ENCODE results near the gene MTNR1B. TPM values are rescaled to one million over a fixed set of nuclear protein-coding genes. Genes with fewer than 3 reads are reported as not detected.

Gene MTNR1B
- total RNA-seq, 1 experiment from 2014 or later = not detected

GRCh38 chr11:92969293-92969633 is 188 bp upstream of the MTNR1B start:
- in situ Hi-C loops (cut with HindIII; ENCODE audit: low pct_unique_long_range_greater_than_20kb, low sequenced_read_pairs) = no loop called here
- DNase-seq (ENCODE audit: low read depth, low spot score) = no peak

DNA sequence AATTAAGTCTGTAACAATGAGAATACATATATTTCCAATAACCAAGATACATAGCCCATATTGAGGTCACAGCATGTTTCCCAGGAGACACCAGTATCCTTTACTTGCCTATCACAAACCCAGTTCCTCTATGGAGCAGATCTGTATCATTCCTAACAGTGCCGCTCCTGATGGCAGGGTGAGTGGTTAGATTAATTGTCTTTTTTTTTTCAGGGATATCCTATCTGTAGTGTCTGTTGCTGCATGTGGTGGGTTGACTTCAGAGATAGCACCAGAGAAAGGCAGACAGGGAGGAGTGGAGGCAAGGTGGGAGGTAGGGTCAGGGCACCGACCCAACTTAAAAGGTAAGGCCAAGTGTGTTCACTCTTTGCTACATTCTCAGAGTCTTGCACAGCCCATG is 2.8 kb downstream of the MTNR1B start:
- in situ Hi-C loops (cut with HindIII; ENCODE audit: low pct_unique_long_range_greater_than_20kb, low sequenced_read_pairs) = no loop called here
- no peak for DNase-seq (ENCODE audit: low read depth, low spot score)

DNA sequence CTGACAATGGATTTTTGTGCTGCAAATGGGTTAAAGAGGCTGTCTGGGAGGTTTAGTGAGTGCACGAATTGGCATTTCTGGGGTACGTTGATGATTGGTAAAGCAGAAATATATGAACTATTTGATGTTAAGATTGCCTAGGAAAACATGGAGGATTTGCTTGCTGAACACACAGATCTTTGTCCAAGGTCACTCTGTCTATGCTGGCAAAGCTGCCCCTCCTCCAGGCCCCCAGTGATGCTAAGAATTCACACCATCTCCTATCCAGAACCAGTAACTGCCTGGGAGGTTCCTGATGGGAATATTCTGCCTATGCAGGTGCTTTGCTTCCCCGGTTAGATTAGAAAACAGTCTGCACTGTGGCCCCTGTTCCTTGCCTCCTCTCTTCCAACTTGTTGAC is 5.8 kb downstream of the MTNR1B start:
- no peak for DNase-seq (ENCODE audit: low read depth, low spot score)

GRCh38 chr11:92976681-92977080 is 7.2 kb downstream of the MTNR1B start:
- in situ Hi-C loops (cut with HindIII; ENCODE audit: low pct_unique_long_range_greater_than_20kb, low sequenced_read_pairs) = no loop called here
- DNase-seq (ENCODE audit: low read depth, low spot score) = peak; percentile 52

More for the DNA sequence above, 5.8 kb downstream of the MTNR1B start:
- in situ Hi-C loops (cut with HindIII; ENCODE audit: low pct_unique_long_range_greater_than_20kb, low sequenced_read_pairs) = no loop called here

- no peak for DNase-seq (ENCODE audit: low read depth, low spot score)
- in situ Hi-C loops (cut with HindIII; ENCODE audit: low pct_unique_long_range_greater_than_20kb, low sequenced_read_pairs) = no loop called here
Measured at GRCh38 chr11:92977401-92977800, 8.0 kb downstream of the MTNR1B start.

DNA sequence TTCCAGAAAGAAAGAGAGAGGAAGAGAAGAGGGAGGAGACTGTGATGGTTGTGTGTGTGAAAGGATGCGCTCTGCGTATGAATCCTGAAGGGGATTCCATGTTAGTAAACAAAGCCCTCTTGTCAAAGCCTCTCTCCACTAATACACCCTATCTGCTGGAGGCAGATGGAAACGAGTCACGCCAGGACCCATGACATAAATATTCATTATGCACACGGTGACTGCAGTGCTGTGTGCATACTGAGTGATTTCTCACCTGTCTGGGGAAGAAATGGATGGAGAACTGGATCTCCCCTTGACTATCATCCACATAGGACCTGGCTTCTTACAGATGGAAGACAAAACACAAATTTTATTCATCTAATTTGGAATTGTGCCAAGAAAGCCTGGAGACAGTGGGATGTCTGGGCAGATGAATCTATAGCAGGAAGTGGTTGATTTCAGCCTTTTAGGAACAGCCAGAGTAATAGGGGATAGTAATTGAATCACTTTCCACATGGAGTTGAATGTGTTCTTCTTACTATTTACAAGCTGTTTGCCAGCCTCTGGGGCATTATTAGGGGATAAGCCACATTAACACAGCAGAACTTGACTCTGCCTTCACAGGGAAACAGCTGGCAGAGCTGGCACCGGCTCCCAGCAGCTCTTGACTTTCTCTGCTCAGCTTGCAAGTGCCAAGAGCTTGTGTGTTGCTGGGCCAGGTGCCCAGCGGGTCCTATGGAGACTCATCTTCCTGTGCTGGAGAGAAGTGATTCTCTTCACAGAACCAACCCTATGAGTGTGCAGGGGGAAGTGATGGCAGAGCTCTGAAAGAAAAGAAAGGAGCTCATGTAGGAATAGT is 9.0 kb downstream of the MTNR1B start:
- in situ Hi-C loops (cut with HindIII; ENCODE audit: low pct_unique_long_range_greater_than_20kb, low sequenced_read_pairs) = no loop called here

GRCh38 chr11:92979176-92979575 is 9.7 kb downstream of the MTNR1B start:
- in situ Hi-C loops (cut with HindIII; ENCODE audit: low pct_unique_long_range_greater_than_20kb, low sequenced_read_pairs) = no loop called here
- no peak for DNase-seq (ENCODE audit: low read depth, low spot score)

More for the DNA sequence above, 9.0 kb downstream of the MTNR1B start:
- DNase-seq (ENCODE audit: low read depth, low spot score) = peak; percentile 74

DNA sequence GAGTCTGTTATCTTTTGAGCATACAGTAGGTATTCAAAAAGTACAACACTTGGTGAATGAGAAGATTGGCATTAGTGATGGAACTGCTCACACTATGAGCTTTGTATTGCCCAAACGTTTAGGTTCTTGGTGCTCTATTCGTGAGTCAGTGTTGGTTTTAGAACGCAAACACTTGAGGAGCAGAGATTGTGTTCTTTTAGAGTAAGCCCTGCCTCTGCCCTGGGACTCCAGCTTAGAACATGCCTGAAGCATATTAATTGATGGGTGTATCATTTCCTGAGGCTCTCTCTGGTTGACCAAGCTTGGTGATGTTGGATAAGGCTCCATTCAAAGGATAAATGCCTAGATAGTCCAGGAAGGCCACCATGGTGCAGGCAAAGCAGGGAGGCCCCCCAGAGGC is 10.9 kb downstream of the MTNR1B start:
- in situ Hi-C loops (cut with HindIII; ENCODE audit: low pct_unique_long_range_greater_than_20kb, low sequenced_read_pairs) = no loop called here
- no peak for DNase-seq (ENCODE audit: low read depth, low spot score)

- no peak for DNase-seq (ENCODE audit: low read depth, low spot score)
- in situ Hi-C loops (cut with HindIII; ENCODE audit: low pct_unique_long_range_greater_than_20kb, low sequenced_read_pairs) = no loop called here
Measured at GRCh38 chr11:92981508-92982043, 12.1 kb downstream of the MTNR1B start.

DNA sequence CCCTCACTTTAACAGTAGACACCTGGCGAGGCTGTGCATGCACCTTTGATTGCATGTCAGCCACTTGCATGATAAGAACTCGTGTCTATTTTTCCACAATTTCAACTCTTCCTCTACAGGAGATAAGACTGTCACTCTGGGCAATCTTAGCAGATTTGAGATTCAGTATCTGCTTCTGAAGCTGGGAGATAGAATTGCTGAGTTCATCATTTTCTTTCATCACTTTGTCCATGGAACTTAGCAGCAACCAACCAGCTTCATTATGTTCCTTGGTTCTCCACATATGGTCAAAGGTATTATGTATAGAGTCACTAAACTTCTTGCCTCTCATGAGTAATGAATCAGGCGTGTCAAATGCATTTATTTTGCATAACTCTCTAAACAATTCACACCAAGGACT is 17.1 kb downstream of the MTNR1B start:
- no peak for DNase-seq (ENCODE audit: low read depth, low spot score)
- in situ Hi-C loops (cut with HindIII; ENCODE audit: low pct_unique_long_range_greater_than_20kb, low sequenced_read_pairs) = no loop called here

- in situ Hi-C loops (cut with HindIII; ENCODE audit: low pct_unique_long_range_greater_than_20kb, low sequenced_read_pairs) = no loop called here
- no peak for DNase-seq (ENCODE audit: low read depth, low spot score)
Measured at GRCh38 chr11:92993004-92993403, 23.6 kb downstream of the MTNR1B start.

DNA sequence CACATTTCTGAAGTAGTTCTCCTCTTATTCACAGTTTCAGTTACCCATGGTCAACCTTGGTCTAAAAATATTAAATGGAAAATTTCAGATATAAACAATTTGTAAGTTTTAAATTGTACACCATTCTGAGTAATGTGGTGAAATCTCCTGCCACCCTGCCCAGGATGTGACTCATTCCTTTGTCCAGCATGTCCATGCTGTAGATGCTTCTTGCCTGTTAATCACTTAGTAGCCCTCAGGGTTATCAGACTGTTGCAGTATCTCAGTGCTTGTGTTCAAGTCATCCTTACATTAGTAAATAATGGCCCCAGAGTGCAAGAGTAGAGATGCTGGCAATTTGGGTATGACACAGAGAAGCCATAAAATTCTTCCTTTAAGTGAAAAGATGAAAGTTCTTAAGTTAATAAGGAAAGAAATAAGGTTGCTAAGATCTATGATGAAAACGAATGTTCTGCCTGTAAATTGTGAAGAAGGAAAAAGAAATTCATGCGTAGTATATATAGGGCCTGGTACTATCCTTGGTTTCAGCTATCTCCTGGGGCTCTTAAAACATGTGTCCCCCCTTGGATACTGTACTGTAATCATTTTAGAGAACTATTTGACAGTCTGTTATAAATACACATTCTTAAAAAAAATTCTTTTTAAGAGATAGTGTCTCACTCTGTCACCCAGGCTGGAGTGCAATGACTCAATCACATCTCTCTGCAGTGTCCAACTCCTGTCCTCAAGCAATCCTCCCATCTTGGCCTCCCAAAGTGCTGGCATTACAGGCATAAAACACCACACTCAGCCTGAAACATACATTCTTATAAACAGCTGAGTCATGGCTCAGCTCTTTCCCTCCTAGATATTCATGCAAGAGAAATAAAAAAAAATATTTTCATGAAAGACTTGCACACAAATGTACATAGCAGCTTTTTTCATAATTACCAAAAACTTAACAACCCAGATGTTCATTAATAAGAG is 31.3 kb downstream of the MTNR1B start:
- in situ Hi-C loops (cut with HindIII; ENCODE audit: low pct_unique_long_range_greater_than_20kb, low sequenced_read_pairs) = no loop called here
- DNase-seq (ENCODE audit: low read depth, low spot score) = peak; percentile 35

DNA sequence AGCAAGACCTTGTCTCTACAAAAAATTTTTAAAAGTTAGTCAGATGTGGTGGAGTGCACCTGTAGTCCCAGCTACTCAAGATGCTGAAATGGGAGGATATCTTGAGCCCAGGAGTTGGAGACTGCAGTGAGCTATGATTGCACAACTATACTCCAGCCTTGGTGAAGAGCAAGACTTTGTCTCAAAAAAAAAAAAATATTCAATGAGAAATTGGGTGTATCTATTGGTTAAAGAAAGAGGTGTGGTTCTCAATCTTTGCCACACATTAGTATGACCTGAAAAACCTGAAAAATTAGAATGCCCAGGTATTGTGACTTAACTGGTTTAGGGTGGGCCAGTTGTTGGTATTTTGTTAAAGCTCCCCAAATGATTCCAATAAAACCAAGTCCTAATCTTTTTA is 32.4 kb downstream of the MTNR1B start:
- no peak for DNase-seq (ENCODE audit: low read depth, low spot score)
- in situ Hi-C loops (cut with HindIII; ENCODE audit: low pct_unique_long_range_greater_than_20kb, low sequenced_read_pairs) = no loop called here

GRCh38 chr11:93002380-93002779 is 32.9 kb downstream of the MTNR1B start:
- in situ Hi-C loops (cut with HindIII; ENCODE audit: low pct_unique_long_range_greater_than_20kb, low sequenced_read_pairs) = no loop called here
- no peak for DNase-seq (ENCODE audit: low read depth, low spot score)

DNA sequence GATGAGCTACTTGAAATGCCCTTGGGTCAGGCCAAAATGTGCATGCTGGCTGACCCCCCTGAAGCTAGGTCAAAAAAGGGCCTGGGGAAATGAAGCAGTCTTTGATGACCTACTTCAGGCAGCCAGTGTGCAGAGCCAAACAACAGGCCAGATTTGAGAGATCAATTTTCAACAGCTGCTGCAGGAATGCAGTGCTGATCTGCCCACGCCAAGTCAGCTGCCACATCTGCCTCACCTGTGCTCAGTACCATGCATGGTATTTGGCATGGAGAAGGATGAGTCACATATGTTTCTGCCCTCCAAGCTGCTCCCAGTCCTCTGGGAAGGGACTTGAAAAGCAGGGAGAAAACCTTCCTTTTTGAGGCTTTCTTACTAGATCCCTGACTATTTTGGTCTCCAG is 35.8 kb downstream of the MTNR1B start:
- in situ Hi-C loops (cut with HindIII; ENCODE audit: low pct_unique_long_range_greater_than_20kb, low sequenced_read_pairs) = no loop called here
- DNase-seq (ENCODE audit: low read depth, low spot score) = no peak

DNA sequence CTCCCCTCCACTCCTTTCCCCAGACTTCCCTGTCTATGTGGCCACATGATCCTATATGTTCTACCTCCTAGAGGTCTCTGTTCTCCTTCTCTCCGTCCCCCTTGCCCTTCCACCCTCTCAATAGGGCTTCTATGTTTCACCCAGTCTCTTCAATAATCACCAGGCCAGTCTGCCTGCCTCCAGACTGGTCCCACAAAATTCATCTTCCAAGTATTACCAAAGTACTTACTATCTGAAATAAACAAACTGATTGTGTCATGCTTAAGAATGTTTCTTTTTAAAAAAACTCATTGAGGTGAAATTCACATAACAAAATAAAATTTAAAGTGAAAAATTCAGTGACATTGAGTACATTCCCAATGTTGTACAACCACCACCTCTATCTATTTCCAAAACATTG is 44.2 kb downstream of the MTNR1B start:
- DNase-seq (ENCODE audit: low read depth, low spot score) = no peak
- in situ Hi-C loops (cut with HindIII; ENCODE audit: low pct_unique_long_range_greater_than_20kb, low sequenced_read_pairs) = no loop called here

GRCh38 chr11:93016595-93016994 is 47.1 kb downstream of the MTNR1B start:
- no peak for DNase-seq (ENCODE audit: low read depth, low spot score)
- in situ Hi-C loops (cut with HindIII; ENCODE audit: low pct_unique_long_range_greater_than_20kb, low sequenced_read_pairs) = no loop called here
